ENCODE data around the gene WFIKKN2. TPM values are rescaled to one million over a fixed set of nuclear protein-coding genes. Genes with fewer than 3 reads are reported as not detected.

The WFIKKN2 gene
- total and polyA plus RNA-seq, 8 donors: 0.65 to 1.2 (median 1.0) TPM; not detected in 2

DNA sequence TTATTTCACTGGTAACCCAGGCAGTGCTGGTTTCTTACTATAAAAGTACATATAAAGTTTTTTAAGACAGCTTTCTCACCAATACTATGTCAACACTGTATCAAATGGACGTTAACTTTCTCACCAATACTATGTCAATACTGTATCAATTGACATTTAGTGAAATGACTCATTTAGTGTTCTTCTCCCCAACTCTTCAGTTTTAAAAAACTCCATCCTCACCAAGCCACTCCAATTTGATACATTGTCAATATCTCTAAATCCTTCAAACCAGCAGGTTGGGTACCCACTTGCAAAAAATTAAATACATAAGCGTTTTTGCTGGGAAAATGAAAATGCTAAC is 25.9 kb downstream of the WFIKKN2 start:
- H3K27ac ChIP-seq: peak overlapping the region in 1 of 2 donors; percentile 39
- no peak overlapping the region for H3K4me3 ChIP-seq
- peaks cover 0 to 16% of the 10 kb centered on the region in 2 donors for H3K36me3 ChIP-seq
- H3K27me3 ChIP-seq: no peaks in the 10 kb centered on the region
- ATAC-seq (no peak), DNase-seq (no peak)
- peaks cover 7 to 37% of the 10 kb centered on the region in 2 donors for H3K4me1 ChIP-seq
- TF ChIP-seq CTCF (IDR thresholded peaks at IDR 0.05): no peak
- no peaks in the 10 kb centered on the region for H3K9me3 ChIP-seq
- intact Hi-C loops (cut with DNase I): no loop called here

DNA sequence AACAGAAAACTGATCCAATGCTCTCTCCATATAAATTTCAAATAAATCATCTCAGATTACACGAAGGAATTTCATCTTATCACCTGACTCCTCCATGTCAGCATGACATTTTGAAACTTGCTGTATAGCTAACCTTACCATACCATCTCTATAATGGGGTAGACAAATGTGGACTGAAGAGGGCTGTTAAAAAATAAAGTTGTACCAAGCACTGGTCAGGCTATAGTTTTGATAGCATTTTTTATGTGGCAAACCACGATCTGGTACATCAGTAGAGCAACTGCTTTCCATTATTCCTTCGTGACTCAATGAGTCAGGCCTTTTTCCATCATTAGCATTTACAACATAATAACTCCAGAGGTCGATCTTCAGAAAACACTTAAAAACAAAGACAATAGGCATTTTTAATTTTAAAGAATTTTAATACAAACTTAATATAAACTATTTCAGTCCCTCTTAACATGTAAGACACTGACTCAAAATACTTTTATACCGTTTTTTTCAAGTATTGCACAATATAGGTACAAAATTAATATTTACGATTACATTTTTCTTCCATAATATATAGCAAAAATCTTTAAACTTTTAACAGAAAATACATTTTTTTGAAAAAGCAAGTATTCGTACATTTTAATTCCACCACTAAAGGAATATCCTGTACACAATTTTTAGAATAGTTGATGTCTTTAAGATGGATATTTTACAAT is 26.6 kb downstream of the WFIKKN2 start:
- intact Hi-C loops (cut with DNase I): no loop called here
- no peak for TF ChIP-seq CTCF (IDR thresholded peaks at IDR 0.05)
- H3K27me3 ChIP-seq: no peaks in the 10 kb centered on the region
- peak overlapping the region in 1 of 2 donors; percentile 88 for H3K4me3 ChIP-seq
- ATAC-seq (no peak), DNase-seq (no peak)
- peaks cover 0 to 16% of the 10 kb centered on the region in 2 donors for H3K36me3 ChIP-seq
- H3K9me3 ChIP-seq: no peaks in the 10 kb centered on the region
- peaks cover 7 to 37% of the 10 kb centered on the region in 2 donors for H3K4me1 ChIP-seq
- no peak overlapping the region for H3K27ac ChIP-seq

DNA sequence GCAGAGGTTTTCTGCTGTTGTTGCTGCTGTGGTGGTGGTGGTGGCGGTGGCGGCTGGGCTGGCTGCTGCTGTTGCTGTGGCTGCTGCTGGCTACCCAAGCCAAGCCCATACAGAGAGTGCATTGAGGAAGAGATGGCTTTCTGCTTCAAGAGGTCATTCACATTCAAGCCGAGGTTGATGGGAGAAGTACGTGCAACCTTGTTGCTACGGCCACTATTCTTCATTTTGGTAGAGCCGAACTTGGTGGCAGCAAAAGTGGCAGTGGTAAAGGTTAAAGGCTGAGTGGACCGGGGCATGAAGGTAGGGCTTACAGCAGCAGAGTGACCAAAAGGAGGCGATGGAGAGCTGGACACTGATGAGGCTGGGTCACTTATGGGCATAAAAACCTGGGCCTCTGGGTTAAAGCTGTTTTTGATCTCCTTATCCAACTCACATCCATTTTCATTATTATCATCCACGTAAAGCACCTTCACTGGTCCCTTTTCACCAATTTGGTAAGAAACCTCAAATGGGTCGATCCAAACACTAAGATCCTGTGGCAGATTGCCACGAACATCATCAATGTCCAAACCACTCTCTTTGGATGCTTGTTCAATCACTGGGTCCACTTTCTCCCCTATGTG is 27.9 kb downstream of the WFIKKN2 start:
- no peaks in the 10 kb centered on the region for H3K27me3 ChIP-seq
- no peak for ATAC-seq
- intact Hi-C loops (cut with DNase I): no loop called here
- peak in 2 of 4 donors; percentile 28 to 58 for DNase-seq
- peaks cover 0 to 16% of the 10 kb centered on the region in 2 donors for H3K36me3 ChIP-seq
- peaks cover 7 to 37% of the 10 kb centered on the region in 2 donors for H3K4me1 ChIP-seq
- TF ChIP-seq CTCF (IDR thresholded peaks at IDR 0.05): peak; percentile 18 to 47
- H3K9me3 ChIP-seq: no peaks in the 10 kb centered on the region
- H3K4me3 ChIP-seq: peak overlapping the region; percentile 5 to 88
- H3K27ac ChIP-seq: peak overlapping the region in 1 of 2 donors; percentile 26

DNA sequence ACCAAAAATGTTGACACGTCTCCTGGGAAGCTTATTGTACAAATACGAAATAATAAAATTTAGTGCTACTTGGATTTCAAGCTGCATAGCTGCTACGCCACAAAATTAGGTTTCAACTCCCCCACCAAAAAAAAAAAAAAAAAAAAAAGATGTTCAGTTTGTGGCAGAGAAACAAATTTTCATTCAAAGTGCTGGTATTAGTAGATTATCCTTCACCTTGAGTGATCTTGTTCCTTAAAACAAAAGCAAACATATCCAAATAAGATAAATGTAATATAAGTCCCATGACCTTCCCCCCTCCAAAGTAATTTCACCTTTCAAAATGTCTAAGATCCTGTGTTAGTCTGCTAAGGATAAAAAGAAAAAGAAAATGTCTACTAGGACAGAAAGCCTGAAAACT is 28.5 kb downstream of the WFIKKN2 start:
- intact Hi-C loops (cut with DNase I): no loop called here

More for the DNA sequence above, 28.5 kb downstream of the WFIKKN2 start:
- Histone ChIP-seq H3K4me1 (peaks cover 7 to 37% of the 10 kb centered on the region in 2 donors), H3K36me3 (peaks cover 0 to 16% of the 10 kb centered on the region in 2 donors), H3K9me3 (no peaks in the 10 kb centered on the region), H3K27ac (peak overlapping the region in 1 of 2 donors; percentile 100), H3K27me3 (no peaks in the 10 kb centered on the region), H3K4me3 (peak overlapping the region; percentile 88)
- ATAC-seq (no peak), DNase-seq (no peak)
- TF ChIP-seq CTCF (IDR thresholded peaks at IDR 0.05): no peak

Data from left lung (tissue), 10 donors.